Glutamatergic neuron (in vitro differentiated cells): ENCODE data around the gene GIT2. TPM values are rescaled to one million over a fixed set of nuclear protein-coding genes. Genes with fewer than 3 reads are reported as not detected.
A peak's percentile ranks its signal among the peaks of the same experiment; 100 is the strongest.

Source experiments
- DNase-seq: peaks from one replicate; pipeline ENCODE4 v3.0.0; 2022
- H3K27ac Mint-ChIP-seq: one replicate; pipeline ENCODE4 v1.8.0; 2020; ENCODE audit warnings: mild to moderate bottlenecking, mixed read lengths, inconsistent platforms; ENCODE audit not compliant: unreplicated experiment
- H3K27me3 Mint-ChIP-seq: one replicate; pipeline ENCODE4 v1.8.0; 2020; ENCODE audit warnings: mild to moderate bottlenecking, moderate library complexity, mixed read lengths, inconsistent platforms; ENCODE audit not compliant: unreplicated experiment
- H3K36me3 Mint-ChIP-seq: one replicate; pipeline ENCODE4 v1.8.0; 2020; ENCODE audit warnings: mild to moderate bottlenecking, mixed read lengths, inconsistent platforms; ENCODE audit not compliant: unreplicated experiment
- H3K4me1 Mint-ChIP-seq: one replicate; pipeline ENCODE4 v1.8.0; 2020; ENCODE audit warnings: mild to moderate bottlenecking, low read depth, mixed read lengths, inconsistent platforms; ENCODE audit not compliant: unreplicated experiment
- H3K4me3 Mint-ChIP-seq: one replicate; pipeline ENCODE4 v1.8.0; 2020; ENCODE audit warnings: mild to moderate bottlenecking, mixed read lengths, inconsistent platforms; ENCODE audit not compliant: unreplicated experiment
- H3K9me3 Mint-ChIP-seq: one replicate; pipeline ENCODE4 v1.8.0; 2020; ENCODE audit warnings: mild to moderate bottlenecking, moderate library complexity, mixed read lengths, inconsistent platforms; ENCODE audit not compliant: unreplicated experiment
- CTCF ChIP-seq: fragments of 200-600 bp; sonication (generic); IDR thresholded peaks from one replicate; pipeline ENCODE4 v1.5.0; 2021; ENCODE audit not compliant: partially characterized antibody, unreplicated experiment
- total RNA-seq: library from RNA; stranded (reverse); fragmentation: NEBNext Ultra II Directional; extraction: Animal tissue kit (Norgen Biotek cat#: 25700); gene quantifications from one replicate; pipeline ENCODE4 v1.2.1, GENCODE V29; 2021; ENCODE audit not compliant: unreplicated experiment

The GIT2 gene
- total RNA-seq, 1 donor from 2014 or later = 54.9 TPM

GRCh38 chr12:109925185-109925840 is 70.9 kb downstream of the GIT2 start:
- Mint-ChIP-seq H3K36me3 (no peaks in the 10 kb centered on the region), H3K9me3 (peaks cover 2% of the 10 kb centered on the region), H3K4me3 (no peak overlapping the region), H3K27ac (peak overlapping the region; percentile 15), H3K27me3 (peaks cover 7% of the 10 kb centered on the region), H3K4me1 (peaks cover 15% of the 10 kb centered on the region)
- DNase-seq = no peak
- TF ChIP-seq CTCF = no peak

GRCh38 chr12:109923481-109924245 is 72.5 kb downstream of the GIT2 start:
- no peak overlapping the region for H3K27ac Mint-ChIP-seq
- H3K4me1 Mint-ChIP-seq = peaks cover 23% of the 10 kb centered on the region
- no peaks in the 10 kb centered on the region for H3K36me3 Mint-ChIP-seq
- H3K27me3 Mint-ChIP-seq = peaks cover 9% of the 10 kb centered on the region
- TF ChIP-seq CTCF = no peak
- peaks cover 6% of the 10 kb centered on the region for H3K9me3 Mint-ChIP-seq
- DNase-seq = no peak
- H3K4me3 Mint-ChIP-seq = no peak overlapping the region

GRCh38 chr12:109923038-109923437 is 73.1 kb downstream of the GIT2 start:
- no peak for DNase-seq
- H3K36me3 Mint-ChIP-seq = no peaks in the 10 kb centered on the region
- TF ChIP-seq CTCF = no peak
- H3K4me3 Mint-ChIP-seq = no peak overlapping the region
- peaks cover 23% of the 10 kb centered on the region for H3K4me1 Mint-ChIP-seq
- H3K27ac Mint-ChIP-seq = no peak overlapping the region
- peaks cover 9% of the 10 kb centered on the region for H3K27me3 Mint-ChIP-seq
- H3K9me3 Mint-ChIP-seq = peaks cover 6% of the 10 kb centered on the region

GRCh38 chr12:109921982-109922381 is 74.2 kb downstream of the GIT2 start:
- Mint-ChIP-seq H3K27me3 (peaks cover 6% of the 10 kb centered on the region), H3K27ac (no peak overlapping the region), H3K9me3 (peaks cover 8% of the 10 kb centered on the region), H3K4me3 (no peak overlapping the region), H3K36me3 (no peaks in the 10 kb centered on the region), H3K4me1 (peaks cover 23% of the 10 kb centered on the region)
- no peak for TF ChIP-seq CTCF
- DNase-seq = no peak

GRCh38 chr12:109920261-109920780 is 75.8 kb downstream of the GIT2 start:
- H3K4me3 Mint-ChIP-seq = peak overlapping the region; percentile 8
- H3K36me3 Mint-ChIP-seq = no peaks in the 10 kb centered on the region
- TF ChIP-seq CTCF = no peak
- H3K27ac Mint-ChIP-seq = peak overlapping the region; percentile 91
- H3K27me3 Mint-ChIP-seq = peaks cover 7% of the 10 kb centered on the region
- peaks cover 23% of the 10 kb centered on the region for H3K4me1 Mint-ChIP-seq
- peak; percentile 40 for DNase-seq
- H3K9me3 Mint-ChIP-seq = peaks cover 8% of the 10 kb centered on the region
